HG02642 (cell line): ENCODE data around the gene CCDC144A.
"Not testable (repeated sequence)": the region's sequence is repeated elsewhere in the genome, so short reads cannot be mapped to it uniquely, and the experiment has no call there.

Source experiments
- ATAC-seq: cut with Tn5 transposase; IDR thresholded peaks from one replicate; pipeline ENCODE4 v1.9.1; 2021; ENCODE audit warnings: mild to moderate bottlenecking; ENCODE audit not compliant: unreplicated experiment, poor library complexity

Gene CCDC144A

GRCh38 chr17:16751924-16752287 lies 61.9 kb downstream of the CCDC144A start:
- ATAC-seq: not testable (repeated sequence)

GRCh38 chr17:16757520-16757919 lies 67.5 kb downstream of the CCDC144A start:
- not testable (repeated sequence) for ATAC-seq

- not testable (repeated sequence) for ATAC-seq
Measured at GRCh38 chr17:16758177-16758576, 68.1 kb downstream of the CCDC144A start.

GRCh38 chr17:16768290-16769175 lies 78.5 kb downstream of the CCDC144A start:
- not testable (repeated sequence) for ATAC-seq

- ATAC-seq: not testable (repeated sequence)
Measured at GRCh38 chr17:16772394-16773145, 82.5 kb downstream of the CCDC144A start.

- not testable (repeated sequence) for ATAC-seq
Measured at GRCh38 chr17:16773146-16773522, 83.1 kb downstream of the CCDC144A start.

- not testable (repeated sequence) for ATAC-seq
Measured at GRCh38 chr17:16787851-16788250, 97.8 kb downstream of the CCDC144A start.

GRCh38 chr17:16788889-16789536 lies 99.0 kb downstream of the CCDC144A start:
- ATAC-seq: not testable (repeated sequence)

- not testable (repeated sequence) for ATAC-seq
Measured at GRCh38 chr17:16789622-16790021, 99.6 kb downstream of the CCDC144A start.

- ATAC-seq: not testable (repeated sequence)
Measured at GRCh38 chr17:16790313-16790871, 100.4 kb downstream of the CCDC144A start.

GRCh38 chr17:16794215-16794614 lies 104.2 kb downstream of the CCDC144A start:
- ATAC-seq: not testable (repeated sequence)

- not testable (repeated sequence) for ATAC-seq
Measured at GRCh38 chr17:16795894-16796293, 105.9 kb downstream of the CCDC144A start.

- not testable (repeated sequence) for ATAC-seq
Measured at GRCh38 chr17:16804851-16805250, 114.8 kb downstream of the CCDC144A start.

GRCh38 chr17:16806599-16806998 lies 116.6 kb downstream of the CCDC144A start:
- ATAC-seq: not testable (repeated sequence)

- ATAC-seq: not testable (repeated sequence)
Measured at GRCh38 chr17:16807620-16808019, 117.6 kb downstream of the CCDC144A start.

- ATAC-seq: not testable (repeated sequence)
Measured at GRCh38 chr17:16810236-16810635, 120.2 kb downstream of the CCDC144A start.

GRCh38 chr17:16812126-16812525 lies 122.1 kb downstream of the CCDC144A start:
- not testable (repeated sequence) for ATAC-seq

- ATAC-seq: no peak
Measured at GRCh38 chr17:16814439-16814838, 124.4 kb downstream of the CCDC144A start.

- no peak for ATAC-seq
Measured at GRCh38 chr17:16817201-16817600, 127.2 kb downstream of the CCDC144A start.

- ATAC-seq: not testable (repeated sequence)
Measured at GRCh38 chr17:16817940-16818339, 127.9 kb downstream of the CCDC144A start.
